ENCODE data around the gene GPI. TPM values are rescaled to one million over a fixed set of nuclear protein-coding genes. Genes with fewer than 3 reads are reported as not detected.
"Not testable (repeated sequence)": the region's sequence is repeated elsewhere in the genome, so short reads cannot be mapped to it uniquely, and the experiment has no call there.

The GPI gene
- total RNA-seq, 1 donor from 2014 or later, result 223 TPM

GRCh38 chr19:34325981-34326787, 38.8 kb upstream of the GPI start:
- DNase-seq (ENCODE audit: low read depth), result no peak
- H3K27me3 ChIP-seq (ENCODE audit: control insufficient read depth, insufficient read depth, low read length), result no peaks in the 10 kb centered on the region
- H3K4me3 ChIP-seq (ENCODE audit: low read depth, low read length), result no peak overlapping the region
- H3K36me3 ChIP-seq (ENCODE audit: control insufficient read depth, insufficient read depth, low read length), result no peaks in the 10 kb centered on the region
- no peak for TF ChIP-seq CTCF (IDR thresholded peaks at IDR 0.05; ENCODE audit: insufficient read depth, low read length, poor library complexity, severe bottlenecking)

- Histone ChIP-seq H3K36me3 (ENCODE audit: control insufficient read depth, insufficient read depth, low read length) (no peaks in the 10 kb centered on the region), H3K4me3 (ENCODE audit: low read depth, low read length) (no peak overlapping the region), H3K27me3 (ENCODE audit: control insufficient read depth, insufficient read depth, low read length) (no peaks in the 10 kb centered on the region)
- DNase-seq (ENCODE audit: low read depth), result no peak
- TF ChIP-seq CTCF (IDR thresholded peaks at IDR 0.05; ENCODE audit: insufficient read depth, low read length, poor library complexity, severe bottlenecking), result no peak
Measured at GRCh38 chr19:34327851-34328250, 37.1 kb upstream of the GPI start.

- no peak for DNase-seq (ENCODE audit: low read depth)
- no peak overlapping the region for H3K4me3 ChIP-seq (ENCODE audit: low read depth, low read length)
- no peak for TF ChIP-seq CTCF (IDR thresholded peaks at IDR 0.05; ENCODE audit: insufficient read depth, low read length, poor library complexity, severe bottlenecking)
- H3K27me3 ChIP-seq (ENCODE audit: control insufficient read depth, insufficient read depth, low read length), result no peaks in the 10 kb centered on the region
- no peaks in the 10 kb centered on the region for H3K36me3 ChIP-seq (ENCODE audit: control insufficient read depth, insufficient read depth, low read length)
Measured at GRCh38 chr19:34328982-34329381, 36.0 kb upstream of the GPI start.

- no peak for DNase-seq (ENCODE audit: low read depth)
- Histone ChIP-seq H3K4me3 (ENCODE audit: low read depth, low read length) (no peak overlapping the region), H3K27me3 (ENCODE audit: control insufficient read depth, insufficient read depth, low read length) (no peaks in the 10 kb centered on the region), H3K36me3 (ENCODE audit: control insufficient read depth, insufficient read depth, low read length) (no peaks in the 10 kb centered on the region)
- no peak for TF ChIP-seq CTCF (IDR thresholded peaks at IDR 0.05; ENCODE audit: insufficient read depth, low read length, poor library complexity, severe bottlenecking)
Measured at GRCh38 chr19:34330116-34330515, 34.9 kb upstream of the GPI start.

GRCh38 chr19:34330596-34330995, 34.4 kb upstream of the GPI start:
- H3K36me3 ChIP-seq (ENCODE audit: control insufficient read depth, insufficient read depth, low read length); H3K27me3 ChIP-seq (ENCODE audit: control insufficient read depth, insufficient read depth, low read length); DNase-seq (ENCODE audit: low read depth); H3K4me3 ChIP-seq (ENCODE audit: low read depth, low read length): not testable (repeated sequence)

- not testable (repeated sequence) for H3K36me3 ChIP-seq (ENCODE audit: control insufficient read depth, insufficient read depth, low read length); H3K27me3 ChIP-seq (ENCODE audit: control insufficient read depth, insufficient read depth, low read length); DNase-seq (ENCODE audit: low read depth); H3K4me3 ChIP-seq (ENCODE audit: low read depth, low read length)
Measured at GRCh38 chr19:34331596-34331995, 33.4 kb upstream of the GPI start.
